Hepatocyte (in vitro differentiated cells): ENCODE data around the gene ZNF182.

Experiments
- CTCF ChIP-seq: fragments of 200-600 bp; sonication (generic); IDR thresholded peaks from 2 replicates; pipeline ENCODE4 v1.5.1; 2016; ENCODE audit warnings: antibody characterized with exemption, mild to moderate bottlenecking; ENCODE audit not compliant: poor library complexity
- EZH2 ChIP-seq: fragments of 200-600 bp; sonication (generic); IDR thresholded peaks from 2 replicates; pipeline ENCODE4 v1.6.1; 2016; ENCODE audit warnings: antibody characterized with exemption, mild to moderate bottlenecking, borderline replicate concordance
- EZH2phosphoT487 ChIP-seq: fragments of 200-600 bp; sonication (generic); IDR thresholded peaks from one replicate; pipeline ENCODE4 v1.6.1; 2018; ENCODE audit warnings: antibody characterized with exemption, mild to moderate bottlenecking, low read depth, moderate library complexity; ENCODE audit not compliant: unreplicated experiment, severe bottlenecking

DNA sequence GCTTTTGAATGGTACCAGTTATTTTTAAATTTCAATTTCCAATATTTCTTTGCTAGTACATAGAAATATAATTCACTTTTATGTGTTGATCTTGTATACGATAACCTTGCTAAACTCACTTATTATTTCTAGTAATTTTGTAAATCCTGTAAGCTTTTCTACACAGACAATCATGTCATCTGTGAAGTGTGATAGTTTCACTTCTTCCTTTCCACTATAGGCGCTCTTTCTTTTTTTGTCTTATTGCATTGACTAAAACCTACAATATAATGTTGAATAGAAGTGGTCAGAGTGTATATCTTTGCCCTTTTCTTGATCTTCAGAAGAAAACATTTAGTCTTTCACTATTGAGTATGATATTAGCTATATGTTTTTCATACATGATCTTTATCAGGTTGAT lies 76.6 kb downstream of the ZNF182 start:
- TF ChIP-seq EZH2 (no peak), CTCF (no peak), EZH2phosphoT487 (no peak)
